ENCODE results near the gene PDZD4. TPM values are rescaled to one million over a fixed set of nuclear protein-coding genes. Genes with fewer than 3 reads are reported as not detected.

PDZD4 gene
- total RNA-seq, 3 donors from 2014 or later (not counting 1 experiment from before 2014, with no cell fraction given), result 101 to 177 (median 157) TPM

DNA sequence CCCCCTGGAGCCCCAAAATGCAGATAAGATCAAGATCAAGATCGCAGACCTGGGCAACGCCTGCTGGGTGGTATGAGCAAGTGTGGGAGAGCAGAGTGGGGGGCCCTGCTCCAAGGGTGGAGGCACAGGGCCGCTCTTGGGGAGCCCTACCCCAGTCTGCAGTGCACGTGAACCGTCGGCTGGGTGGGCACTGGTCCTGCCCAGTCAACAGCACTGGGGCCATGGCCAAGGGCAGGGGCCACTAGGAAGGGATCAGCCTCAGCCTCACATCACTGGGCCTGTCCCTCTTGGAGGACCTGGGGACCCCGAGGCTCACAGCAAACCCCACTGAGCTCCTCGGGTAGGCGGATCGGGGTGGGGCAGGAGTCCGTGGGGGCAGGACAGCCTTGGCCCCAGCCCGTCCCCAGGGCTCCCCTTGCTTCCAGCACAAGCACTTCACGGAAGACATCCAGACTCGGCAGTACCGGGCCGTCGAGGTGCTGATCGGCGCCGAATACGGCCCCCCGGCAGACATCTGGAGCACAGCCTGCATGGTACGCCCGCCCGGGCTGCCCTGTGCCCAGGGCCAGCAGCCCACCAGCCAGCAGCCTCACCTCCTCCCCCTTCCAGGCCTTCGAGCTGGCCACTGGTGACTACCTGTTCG is 45.9 kb downstream of the PDZD4 start:
- H3K4me1 Mint-ChIP-seq, result peaks cover 0 to 9% of the 10 kb centered on the region in 2 donors
- 93% methylated on average over 25 of the region's 27 CpGs for WGBS (ENCODE audit: insufficient coverage)
- Histone ChIP-seq H3K4me3 (ENCODE audit: low read length) (no peak overlapping the region), H3K9me3 (ENCODE audit: control insufficient read depth, insufficient read depth, low read length) (no peaks in the 10 kb centered on the region), H3K27ac (ENCODE audit: low read length) (no peak overlapping the region), H3K36me3 (ENCODE audit: control insufficient read depth, insufficient read depth, low read length) (peaks cover 12% of the 10 kb centered on the region), H3K27me3 (ENCODE audit: control insufficient read depth, insufficient read depth, low read length) (peaks cover 2% of the 10 kb centered on the region), H3K4me1 (ENCODE audit: control insufficient read depth, insufficient read depth, low read length) (peaks cover 12% of the 10 kb centered on the region)
- H3K4me3 Mint-ChIP-seq, result no peak overlapping the region
- intact Hi-C loops (cut with micrococcal nuclease), result no loop called here
- ATAC-seq (no peak), DNase-seq (no peak)
- TF ChIP-seq, protein P1, sequence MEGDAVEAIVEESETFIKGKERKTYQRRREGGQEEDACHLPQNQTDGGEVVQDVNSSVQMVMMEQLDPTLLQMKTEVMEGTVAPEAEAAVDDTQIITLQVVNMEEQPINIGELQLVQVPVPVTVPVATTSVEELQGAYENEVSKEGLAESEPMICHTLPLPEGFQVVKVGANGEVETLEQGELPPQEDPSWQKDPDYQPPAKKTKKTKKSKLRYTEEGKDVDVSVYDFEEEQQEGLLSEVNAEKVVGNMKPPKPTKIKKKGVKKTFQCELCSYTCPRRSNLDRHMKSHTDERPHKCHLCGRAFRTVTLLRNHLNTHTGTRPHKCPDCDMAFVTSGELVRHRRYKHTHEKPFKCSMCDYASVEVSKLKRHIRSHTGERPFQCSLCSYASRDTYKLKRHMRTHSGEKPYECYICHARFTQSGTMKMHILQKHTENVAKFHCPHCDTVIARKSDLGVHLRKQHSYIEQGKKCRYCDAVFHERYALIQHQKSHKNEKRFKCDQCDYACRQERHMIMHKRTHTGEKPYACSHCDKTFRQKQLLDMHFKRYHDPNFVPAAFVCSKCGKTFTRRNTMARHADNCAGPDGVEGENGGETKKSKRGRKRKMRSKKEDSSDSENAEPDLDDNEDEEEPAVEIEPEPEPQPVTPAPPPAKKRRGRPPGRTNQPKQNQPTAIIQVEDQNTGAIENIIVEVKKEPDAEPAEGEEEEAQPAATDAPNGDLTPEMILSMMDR (IDR thresholded peaks at IDR 0.05), result no peak
- no peaks in the 10 kb centered on the region for H3K9me3 Mint-ChIP-seq
- H3K27me3 Mint-ChIP-seq (ENCODE audit: low read depth in 2 of 2), result peaks cover 9% of the 10 kb centered on the region in 2 donors
- no peaks in the 10 kb centered on the region for H3K36me3 Mint-ChIP-seq
- no peak overlapping the region for H3K27ac Mint-ChIP-seq

DNA sequence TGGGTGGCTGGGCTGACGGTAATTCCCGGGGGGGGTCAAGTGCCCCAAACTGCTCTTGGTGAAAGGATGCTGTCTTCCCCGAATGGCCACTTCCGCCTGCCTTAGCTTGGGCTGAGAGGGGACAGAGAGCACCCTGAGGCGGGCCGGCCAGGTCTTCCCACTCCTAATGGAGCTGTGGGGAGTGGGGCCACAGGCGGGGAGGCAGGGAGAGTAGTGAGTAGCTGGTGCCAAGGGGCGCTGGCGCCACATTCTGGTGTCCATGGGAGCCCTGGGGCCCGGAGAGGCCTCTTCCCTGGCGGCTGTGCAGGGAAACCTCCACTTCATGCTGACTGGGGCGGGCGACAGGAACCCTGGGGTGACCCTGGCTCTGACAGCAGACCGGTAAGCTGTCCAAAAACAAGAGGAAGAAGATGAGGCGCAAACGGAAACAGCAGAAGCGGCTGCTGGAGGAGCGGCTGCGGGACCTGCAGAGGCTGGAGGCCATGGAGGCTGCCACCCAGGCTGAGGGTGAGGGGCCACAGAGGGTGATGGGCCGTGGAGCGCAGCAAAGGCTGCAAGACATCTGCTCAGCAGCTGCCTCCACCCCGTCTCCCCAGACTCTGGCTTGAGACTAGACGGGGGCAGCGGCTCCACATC is 46.8 kb downstream of the PDZD4 start:
- ATAC-seq (no peak), DNase-seq (no peak)
- Mint-ChIP-seq H3K27ac (no peak overlapping the region), H3K4me1 (peaks cover 0 to 9% of the 10 kb centered on the region in 2 donors), H3K27me3 (ENCODE audit: low read depth in 2 of 2) (peaks cover 9% of the 10 kb centered on the region in 2 donors), H3K36me3 (no peaks in the 10 kb centered on the region), H3K9me3 (no peaks in the 10 kb centered on the region), H3K4me3 (no peak overlapping the region)
- 73% methylated on average over 23 of the region's 24 CpGs for WGBS (ENCODE audit: insufficient coverage)
- Histone ChIP-seq H3K27ac (ENCODE audit: low read length) (no peak overlapping the region), H3K4me1 (ENCODE audit: control insufficient read depth, insufficient read depth, low read length) (peaks cover 12% of the 10 kb centered on the region), H3K36me3 (ENCODE audit: control insufficient read depth, insufficient read depth, low read length) (peaks cover 8% of the 10 kb centered on the region), H3K9me3 (ENCODE audit: control insufficient read depth, insufficient read depth, low read length) (no peaks in the 10 kb centered on the region), H3K4me3 (ENCODE audit: low read length) (no peak overlapping the region), H3K27me3 (ENCODE audit: control insufficient read depth, insufficient read depth, low read length) (peaks cover 2% of the 10 kb centered on the region)
- TF ChIP-seq, protein P1 (IDR thresholded peaks at IDR 0.05), result no peak
- intact Hi-C loops (cut with micrococcal nuclease), result no loop called here

DNA sequence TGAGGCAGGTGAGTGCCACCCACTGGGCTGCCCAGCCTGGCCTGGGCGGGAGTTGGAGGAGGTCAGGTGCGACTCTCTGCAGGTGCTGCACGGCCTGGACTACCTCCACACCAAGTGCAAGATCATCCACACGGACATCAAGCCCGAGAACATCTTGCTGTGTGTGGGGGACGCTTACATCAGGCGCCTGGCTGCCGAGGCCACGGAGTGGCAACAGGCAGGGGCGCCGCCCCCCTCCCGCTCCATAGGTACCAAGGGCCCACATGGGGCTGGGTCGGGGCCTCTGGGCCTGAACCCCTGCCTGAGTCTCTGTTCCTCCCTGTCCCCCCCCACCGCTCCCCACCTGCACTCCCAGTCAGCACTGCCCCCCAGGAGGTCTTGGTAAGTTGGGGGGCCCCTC is 47.5 kb downstream of the PDZD4 start:
- WGBS (ENCODE audit: insufficient coverage), result 97% methylated on average over 13 of the region's 14 CpGs
- H3K9me3 ChIP-seq (ENCODE audit: control insufficient read depth, insufficient read depth, low read length), result no peaks in the 10 kb centered on the region
- no peak overlapping the region for H3K4me3 ChIP-seq (ENCODE audit: low read length)
- peaks cover 9% of the 10 kb centered on the region in 2 donors for H3K27me3 Mint-ChIP-seq (ENCODE audit: low read depth in 2 of 2)
- intact Hi-C loops (cut with micrococcal nuclease), result no loop called here
- H3K27ac Mint-ChIP-seq, result no peak overlapping the region
- TF ChIP-seq, protein P1 (IDR thresholded peaks at IDR 0.05), result no peak
- H3K4me3 Mint-ChIP-seq, result no peak overlapping the region
- H3K27me3 ChIP-seq (ENCODE audit: control insufficient read depth, insufficient read depth, low read length), result peaks cover 2% of the 10 kb centered on the region
- peaks cover 8% of the 10 kb centered on the region for H3K36me3 ChIP-seq (ENCODE audit: control insufficient read depth, insufficient read depth, low read length)
- no peaks in the 10 kb centered on the region for H3K36me3 Mint-ChIP-seq
- DNase-seq (no peak), ATAC-seq (no peak)
- H3K4me1 Mint-ChIP-seq, result peaks cover 0 to 9% of the 10 kb centered on the region in 2 donors
- H3K9me3 Mint-ChIP-seq, result no peaks in the 10 kb centered on the region
- no peak overlapping the region for H3K27ac ChIP-seq (ENCODE audit: low read length)
- H3K4me1 ChIP-seq (ENCODE audit: control insufficient read depth, insufficient read depth, low read length), result peaks cover 12% of the 10 kb centered on the region
